HG02763 (cell line): ENCODE measurements around the gene SLC28A3.

Source experiments
- ATAC-seq: cut with Tn5 transposase; IDR thresholded peaks from one replicate; pipeline ENCODE4 v1.9.1; 2021; ENCODE audit warnings: mild to moderate bottlenecking, moderate library complexity; ENCODE audit not compliant: unreplicated experiment

SLC28A3 gene

GRCh38 chr9:84251921-84252320, 88.6 kb downstream of the SLC28A3 start:
- no peak for ATAC-seq

DNA sequence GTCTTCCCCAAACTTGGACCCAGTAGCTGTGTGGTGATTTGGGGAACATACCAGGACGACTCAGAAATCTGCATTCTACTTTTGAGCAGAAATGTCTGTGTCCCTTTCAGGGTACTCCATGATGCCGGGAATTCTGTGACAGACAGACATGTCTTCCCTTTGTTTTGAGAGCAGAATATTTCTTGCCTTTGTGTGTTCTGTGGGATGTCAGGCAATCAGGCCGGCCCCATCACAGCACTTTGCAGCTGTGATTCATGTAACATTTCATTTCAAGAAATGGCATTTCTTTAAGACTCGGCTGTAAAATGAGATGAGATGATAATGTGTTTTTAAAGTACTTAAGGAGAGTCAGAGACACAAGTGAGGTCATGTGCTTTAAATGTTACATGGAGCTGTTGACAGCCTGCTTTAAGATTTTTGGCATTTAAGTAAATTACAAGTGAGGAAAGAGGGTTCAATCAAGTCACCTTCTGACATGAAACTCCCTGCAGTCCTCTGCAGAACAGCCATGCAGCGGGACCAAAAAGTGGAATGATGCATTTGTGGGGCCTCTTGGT, 98.7 kb downstream of the SLC28A3 start:
- no peak for ATAC-seq

GRCh38 chr9:84239343-84239742, 101.2 kb downstream of the SLC28A3 start:
- no peak for ATAC-seq

DNA sequence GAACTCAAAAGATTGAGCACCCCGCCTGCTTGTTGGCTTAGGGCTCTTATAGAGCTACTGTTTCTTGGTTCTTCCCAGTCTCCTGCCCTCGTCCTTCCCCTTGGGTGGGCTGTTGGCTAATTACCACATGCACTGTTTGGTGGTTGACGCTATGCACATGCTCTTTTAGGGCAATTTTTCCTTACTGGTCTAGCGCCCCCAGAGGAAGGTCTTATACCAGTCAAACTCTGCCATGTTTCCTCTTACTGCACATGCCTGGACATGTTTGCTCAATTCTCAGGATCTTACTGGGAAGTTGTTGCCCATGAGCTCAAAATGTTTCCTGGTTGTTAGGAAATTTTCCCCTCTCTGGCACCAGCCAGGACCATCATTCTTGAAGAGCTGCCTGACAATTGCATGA, 101.9 kb downstream of the SLC28A3 start:
- ATAC-seq = no peak

- ATAC-seq = no peak
Measured at GRCh38 chr9:84235511-84235910, 105.0 kb downstream of the SLC28A3 start.

GRCh38 chr9:84230355-84231145, 110.0 kb downstream of the SLC28A3 start:
- no peak for ATAC-seq

DNA sequence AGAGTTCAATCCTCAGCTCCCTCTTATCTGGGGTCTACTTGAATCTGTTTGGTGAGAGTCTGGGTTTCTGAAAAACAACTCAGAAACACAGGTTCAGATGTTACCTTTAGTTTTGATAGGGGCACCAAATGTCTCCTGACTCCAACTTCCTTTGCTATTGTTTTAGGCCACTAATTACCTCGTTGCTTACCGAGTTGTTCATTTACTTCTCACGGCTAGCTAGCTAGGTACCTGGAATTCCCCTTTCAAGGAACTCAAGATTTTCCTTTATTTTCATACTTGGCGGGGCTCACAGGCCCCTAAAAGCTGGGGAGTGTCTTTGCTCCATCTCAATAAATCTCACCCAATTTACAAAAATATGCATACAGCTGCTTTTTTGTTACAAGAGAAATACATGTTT, 111.4 kb downstream of the SLC28A3 start:
- no peak for ATAC-seq

GRCh38 chr9:84228130-84228720, 112.3 kb downstream of the SLC28A3 start:
- ATAC-seq = no peak

GRCh38 chr9:84226126-84226525, 114.4 kb downstream of the SLC28A3 start:
- no peak for ATAC-seq
